ENCODE data around the gene CLCF1.

DNA sequence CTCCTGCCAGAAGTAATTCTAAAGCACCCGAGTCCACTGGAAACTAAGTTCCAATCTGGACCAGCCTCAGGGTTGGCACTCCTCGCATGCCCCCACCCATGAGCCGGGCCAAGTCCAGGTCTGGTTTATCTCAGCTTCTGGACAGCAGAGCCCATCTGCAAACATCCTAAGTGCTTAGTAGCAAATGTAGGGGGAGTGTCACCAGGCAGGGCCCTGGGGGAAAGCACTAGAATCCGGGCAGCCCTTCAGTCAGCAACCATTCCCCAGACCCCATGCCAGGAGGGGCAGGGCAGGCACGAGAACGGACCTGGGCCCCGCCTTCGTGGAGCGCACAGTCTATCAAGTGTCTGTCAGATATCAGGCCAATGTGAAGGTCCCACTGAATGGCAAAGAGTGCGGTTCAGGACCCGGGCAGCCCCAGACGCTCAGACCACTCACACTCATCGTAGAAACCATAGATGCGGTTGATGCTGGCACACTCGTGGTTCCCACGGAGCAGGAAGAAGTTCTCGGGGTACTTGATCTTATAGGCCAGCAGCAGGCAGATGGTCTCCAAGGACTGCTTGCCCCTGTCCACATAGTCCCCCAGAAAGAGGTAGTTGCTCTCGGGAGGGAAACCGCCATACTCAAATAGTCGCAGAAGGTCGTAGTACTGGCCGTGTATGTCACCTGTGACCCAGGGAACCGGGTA lies 27.0 kb upstream of the CLCF1 start:
- TF ChIP-seq, protein P1, sequence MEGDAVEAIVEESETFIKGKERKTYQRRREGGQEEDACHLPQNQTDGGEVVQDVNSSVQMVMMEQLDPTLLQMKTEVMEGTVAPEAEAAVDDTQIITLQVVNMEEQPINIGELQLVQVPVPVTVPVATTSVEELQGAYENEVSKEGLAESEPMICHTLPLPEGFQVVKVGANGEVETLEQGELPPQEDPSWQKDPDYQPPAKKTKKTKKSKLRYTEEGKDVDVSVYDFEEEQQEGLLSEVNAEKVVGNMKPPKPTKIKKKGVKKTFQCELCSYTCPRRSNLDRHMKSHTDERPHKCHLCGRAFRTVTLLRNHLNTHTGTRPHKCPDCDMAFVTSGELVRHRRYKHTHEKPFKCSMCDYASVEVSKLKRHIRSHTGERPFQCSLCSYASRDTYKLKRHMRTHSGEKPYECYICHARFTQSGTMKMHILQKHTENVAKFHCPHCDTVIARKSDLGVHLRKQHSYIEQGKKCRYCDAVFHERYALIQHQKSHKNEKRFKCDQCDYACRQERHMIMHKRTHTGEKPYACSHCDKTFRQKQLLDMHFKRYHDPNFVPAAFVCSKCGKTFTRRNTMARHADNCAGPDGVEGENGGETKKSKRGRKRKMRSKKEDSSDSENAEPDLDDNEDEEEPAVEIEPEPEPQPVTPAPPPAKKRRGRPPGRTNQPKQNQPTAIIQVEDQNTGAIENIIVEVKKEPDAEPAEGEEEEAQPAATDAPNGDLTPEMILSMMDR (IDR thresholded peaks at IDR 0.05; ENCODE audit: low read depth, low read length, poor library complexity, severe bottlenecking), result no peak
- no peak for TF ChIP-seq EZH2phosphoT487 (IDR thresholded peaks at IDR 0.05; ENCODE audit: borderline replicate concordance, low read length)
